ENCODE measurements around the gene CREB5. TPM values are rescaled to one million over a fixed set of nuclear protein-coding genes. Genes with fewer than 3 reads are reported as not detected.

The CREB5 gene
- total and polyA plus RNA-seq, 2 of the 13 experiments (the other 11 are each of a cell fraction or from before 2014, with no cell fraction given), result 0.38 to 0.71 TPM

DNA sequence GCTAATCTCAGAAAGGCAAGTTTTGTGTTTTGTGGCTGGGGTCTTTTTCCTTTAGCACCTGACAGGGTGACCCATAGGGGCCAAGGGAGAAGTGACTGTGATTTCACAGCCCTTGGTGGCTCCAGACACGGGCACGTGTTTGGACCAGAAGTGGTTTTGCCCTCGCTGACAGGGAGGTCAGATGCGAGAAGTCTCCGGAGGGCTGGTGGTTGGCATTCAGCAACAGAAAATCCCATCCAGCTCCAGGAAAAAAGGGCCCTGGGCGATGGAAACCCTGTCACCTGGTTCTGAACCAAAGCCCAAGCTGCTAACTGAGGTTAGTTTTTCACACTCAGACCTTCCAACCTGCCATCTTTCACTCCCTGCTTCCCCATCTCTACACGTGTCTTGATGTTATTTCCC lies 272.9 kb downstream of the CREB5 start:
- Histone ChIP-seq H3K4me3 (replicated peaks in 1 of 3; ENCODE audit: insufficient read depth in 1 of 3, low read depth in 2 of 3, low read length in 3 of 3) (no peak overlapping the region), H3K79me2 (ENCODE audit: insufficient read depth, low read length) (no peaks in the 10 kb centered on the region), H3K27me3 (ENCODE audit: control insufficient read depth in 1 of 2, insufficient read depth in 2 of 2, low read length in 2 of 2) (peaks cover 0 to 11% of the 10 kb centered on the region in 2 experiments; a peak in 1 of 5 replicates), H3K4me2 (ENCODE audit: low read depth, low read length) (no peak overlapping the region), H3K9me3 (ENCODE audit: low read length) (no peaks in the 10 kb centered on the region), H3K9ac (ENCODE audit: insufficient read depth, low read depth, low read length) (no peak overlapping the region), H3K36me3 (replicated peaks in 1 of 2; ENCODE audit: control insufficient read depth in 1 of 2, insufficient read depth in 2 of 2, low read length in 2 of 2) (no peaks in the 10 kb centered on the region), H3K27ac (ENCODE audit: extremely low read length, insufficient read depth, low read length) (no peak overlapping the region), H4K20me1 (ENCODE audit: insufficient read depth, low read length) (no peaks in the 10 kb centered on the region), H3K4me1 (ENCODE audit: insufficient read depth, low read length) (peaks cover 8% of the 10 kb centered on the region; the same call in 1 of the 2 replicates), H2AFZ (ENCODE audit: low read length) (no peak overlapping the region)
- intact Hi-C loops (cut with micrococcal nuclease; ENCODE audit: unreplicated experiment) (no loop called here), in situ Hi-C loops (cut with HindIII; ENCODE audit: extremely low pct_ligation_motif_present, low pct_unique_long_range_greater_than_20kb) (no loop called here)
- ATAC-seq (no peak), FAIRE-seq (no peak), DNase-seq (ENCODE audit: low spot score) (no peak)
- ChIA-PET CTCF (ENCODE audit: low intra/inter-chr PET ratio, low total read pairs) (no interaction called here), POLR2A (no interaction called here)
- TF ChIP-seq, protein P1, sequence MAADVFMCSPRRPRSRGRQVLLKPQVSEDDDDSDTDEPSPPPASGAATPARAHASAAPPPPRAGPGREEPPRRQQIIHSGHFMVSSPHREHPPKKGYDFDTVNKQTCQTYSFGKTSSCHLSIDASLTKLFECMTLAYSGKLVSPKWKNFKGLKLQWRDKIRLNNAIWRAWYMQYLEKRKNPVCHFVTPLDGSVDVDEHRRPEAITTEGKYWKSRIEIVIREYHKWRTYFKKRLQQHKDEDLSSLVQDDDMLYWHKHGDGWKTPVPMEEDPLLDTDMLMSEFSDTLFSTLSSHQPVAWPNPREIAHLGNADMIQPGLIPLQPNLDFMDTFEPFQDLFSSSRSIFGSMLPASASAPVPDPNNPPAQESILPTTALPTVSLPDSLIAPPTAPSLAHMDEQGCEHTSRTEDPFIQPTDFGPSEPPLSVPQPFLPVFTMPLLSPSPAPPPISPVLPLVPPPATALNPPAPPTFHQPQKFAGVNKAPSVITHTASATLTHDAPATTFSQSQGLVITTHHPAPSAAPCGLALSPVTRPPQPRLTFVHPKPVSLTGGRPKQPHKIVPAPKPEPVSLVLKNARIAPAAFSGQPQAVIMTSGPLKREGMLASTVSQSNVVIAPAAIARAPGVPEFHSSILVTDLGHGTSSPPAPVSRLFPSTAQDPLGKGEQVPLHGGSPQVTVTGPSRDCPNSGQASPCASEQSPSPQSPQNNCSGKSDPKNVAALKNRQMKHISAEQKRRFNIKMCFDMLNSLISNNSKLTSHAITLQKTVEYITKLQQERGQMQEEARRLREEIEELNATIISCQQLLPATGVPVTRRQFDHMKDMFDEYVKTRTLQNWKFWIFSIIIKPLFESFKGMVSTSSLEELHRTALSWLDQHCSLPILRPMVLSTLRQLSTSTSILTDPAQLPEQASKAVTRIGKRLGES (CRISPR knock-in tag; IDR thresholded peaks at IDR 0.05; ENCODE audit: borderline replicate concordance), result no peak
- no peak for TF ChIP-seq PTBP1 (IDR thresholded peaks at IDR 0.05; ENCODE audit: low read depth, low read length, poor library complexity, severe bottlenecking)
- no peak for TF ChIP-seq ZNF546 (CRISPR knock-in tag; conservative IDR thresholded peaks at IDR 0.05)
- TF ChIP-seq ZNF577 (CRISPR knock-in tag; IDR thresholded peaks at IDR 0.05; ENCODE audit: borderline replicate concordance, low read depth), result no peak
- TF ChIP-seq ZNF17 (CRISPR knock-in tag; IDR thresholded peaks at IDR 0.05), result no peak
- TF ChIP-seq MAX (IDR thresholded peaks at IDR 0.05), result no peak
- TF ChIP-seq CC2D1A (CRISPR knock-in tag; IDR thresholded peaks at IDR 0.05), result no peak
- TF ChIP-seq, protein P2, sequence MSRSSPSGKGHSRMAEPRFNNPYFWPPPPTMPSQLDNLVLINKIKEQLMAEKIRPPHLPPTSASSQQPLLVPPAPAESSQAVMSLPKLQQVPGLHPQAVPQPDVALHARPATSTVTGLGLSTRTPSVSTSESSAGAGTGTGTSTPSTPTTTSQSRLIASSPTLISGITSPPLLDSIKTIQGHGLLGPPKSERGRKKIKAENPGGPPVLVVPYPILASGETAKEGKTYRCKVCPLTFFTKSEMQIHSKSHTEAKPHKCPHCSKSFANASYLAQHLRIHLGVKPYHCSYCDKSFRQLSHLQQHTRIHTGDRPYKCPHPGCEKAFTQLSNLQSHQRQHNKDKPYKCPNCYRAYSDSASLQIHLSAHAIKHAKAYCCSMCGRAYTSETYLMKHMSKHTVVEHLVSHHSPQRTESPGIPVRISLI (CRISPR knock-in tag; IDR thresholded peaks at IDR 0.05; ENCODE audit: borderline replicate concordance), result no peak
- no peak for TF ChIP-seq CENPX (CRISPR knock-in tag; IDR thresholded peaks at IDR 0.05)
- TF ChIP-seq, protein P3, sequence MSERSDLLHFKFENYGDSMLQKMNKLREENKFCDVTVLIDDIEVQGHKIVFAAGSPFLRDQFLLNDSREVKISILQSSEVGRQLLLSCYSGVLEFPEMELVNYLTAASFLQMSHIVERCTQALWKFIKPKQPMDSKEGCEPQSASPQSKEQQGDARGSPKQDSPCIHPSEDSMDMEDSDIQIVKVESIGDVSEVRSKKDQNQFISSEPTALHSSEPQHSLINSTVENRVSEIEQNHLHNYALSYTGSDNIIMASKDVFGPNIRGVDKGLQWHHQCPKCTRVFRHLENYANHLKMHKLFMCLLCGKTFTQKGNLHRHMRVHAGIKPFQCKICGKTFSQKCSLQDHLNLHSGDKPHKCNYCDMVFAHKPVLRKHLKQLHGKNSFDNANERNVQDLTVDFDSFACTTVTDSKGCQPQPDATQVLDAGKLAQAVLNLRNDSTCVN (CRISPR knock-in tag; IDR thresholded peaks at IDR 0.05; ENCODE audit: borderline replicate concordance), result no peak
- no peak for TF ChIP-seq ZBTB7A (CRISPR knock-in tag; IDR thresholded peaks at IDR 0.05)
- TF ChIP-seq NFIC (IDR thresholded peaks at IDR 0.05; ENCODE audit: low read length), result no peak
- TF ChIP-seq HHEX (CRISPR knock-in tag; IDR thresholded peaks at IDR 0.05), result no peak
- no peak for TF ChIP-seq HBP1 (CRISPR knock-in tag; IDR thresholded peaks at IDR 0.05; ENCODE audit: low read depth)
- no TSS peak for BruUV-seq (replicated peaks)
- 56% methylated on average over 7 of the region's 7 CpGs for WGBS (ENCODE audit: low lambda C conversion rate)
